ENCODE results near the gene NDST1. TPM values are rescaled to one million over a fixed set of nuclear protein-coding genes. Genes with fewer than 3 reads are reported as not detected.
A peak's percentile ranks its signal among the peaks of the same experiment; 100 is the strongest.

The NDST1 gene
- total and polyA plus RNA-seq, 3 experiments from 2014 or later: 0.13 to 2.8 (median 1.9) TPM

GRCh38 chr5:150582241-150583109 is 74.5 kb downstream of the NDST1 start:
- Histone ChIP-seq H3K36me3 (ENCODE audit: insufficient read depth, low read length) (no peaks in the 10 kb centered on the region), H3K9me3 (ENCODE audit: low read length) (no peaks in the 10 kb centered on the region), H3K4me1 (ENCODE audit: insufficient read depth, low read length) (no peaks in the 10 kb centered on the region), H3K27me3 (ENCODE audit: insufficient read depth, low read length, poor library complexity, severe bottlenecking) (no peaks in the 10 kb centered on the region), H3K27ac (ENCODE audit: low read depth, low read length) (no peak overlapping the region), H3K4me3 (ENCODE audit: low read length) (no peak overlapping the region)
- Mint-ChIP-seq H3K27ac (peak overlapping the region in 1 of 8 donors; percentile 43), H3K27me3 (peaks cover 8 to 24% of the 10 kb centered on the region in 2 donors), H3K9me3 (no peaks in the 10 kb centered on the region), H3K4me1 (no peaks in the 10 kb centered on the region), H3K36me3 (no peaks in the 10 kb centered on the region), H3K4me3 (no peak overlapping the region)
- ChIA-PET CTCF (interaction anchor here (1.1 kb wide), 1 partner anchor 9 kb away, joined by 3 read pairs; no protein-coding TSS in a partner anchor), POLR2A (no interaction called here)
- DNase-seq: no peak

- H3K27me3 Mint-ChIP-seq: peaks cover 8 to 21% of the 10 kb centered on the region in 2 donors
These were observed 75.8 kb downstream of the NDST1 start for GRCh38 chr5:150583541-150584225.

GRCh38 chr5:150584556-150585335 is 76.8 kb downstream of the NDST1 start:
- no peaks in the 10 kb centered on the region for H3K4me1 ChIP-seq (ENCODE audit: insufficient read depth, low read length)
- no peak overlapping the region for H3K27ac ChIP-seq (ENCODE audit: low read depth, low read length)
- ChIA-PET POLR2A (no interaction called here), CTCF (no interaction called here)
- H3K4me3 Mint-ChIP-seq: no peak overlapping the region
- no peaks in the 10 kb centered on the region for H3K36me3 Mint-ChIP-seq
- H3K9me3 ChIP-seq (ENCODE audit: low read length): no peaks in the 10 kb centered on the region
- no peaks in the 10 kb centered on the region for H3K9me3 Mint-ChIP-seq
- H3K27me3 ChIP-seq (ENCODE audit: insufficient read depth, low read length, poor library complexity, severe bottlenecking): no peaks in the 10 kb centered on the region
- peaks cover 10 to 26% of the 10 kb centered on the region in 2 donors for H3K27me3 Mint-ChIP-seq
- H3K4me1 Mint-ChIP-seq: no peaks in the 10 kb centered on the region
- H3K27ac Mint-ChIP-seq: no peak overlapping the region
- H3K36me3 ChIP-seq (ENCODE audit: insufficient read depth, low read length): no peaks in the 10 kb centered on the region
- DNase-seq: no peak
- H3K4me3 ChIP-seq (ENCODE audit: low read length): no peak overlapping the region

More at GRCh38 chr5:150583541-150584225, 75.8 kb downstream of the NDST1 start:
- H3K4me3 ChIP-seq (ENCODE audit: low read length): no peak overlapping the region
- no peak overlapping the region for H3K27ac ChIP-seq (ENCODE audit: low read depth, low read length)
- no peaks in the 10 kb centered on the region for H3K9me3 ChIP-seq (ENCODE audit: low read length)
- no peak overlapping the region for H3K4me3 Mint-ChIP-seq
- no peaks in the 10 kb centered on the region for H3K4me1 Mint-ChIP-seq
- no peaks in the 10 kb centered on the region for H3K36me3 Mint-ChIP-seq
- ChIA-PET POLR2A (no interaction called here), CTCF (interaction anchor here (1.1 kb wide), 1 partner anchor 10 kb away, joined by 3 read pairs; no protein-coding TSS in a partner anchor)
- no peak overlapping the region for H3K27ac Mint-ChIP-seq
- no peaks in the 10 kb centered on the region for H3K27me3 ChIP-seq (ENCODE audit: insufficient read depth, low read length, poor library complexity, severe bottlenecking)
- DNase-seq: no peak
- no peaks in the 10 kb centered on the region for H3K9me3 Mint-ChIP-seq
- H3K36me3 ChIP-seq (ENCODE audit: insufficient read depth, low read length): no peaks in the 10 kb centered on the region
- H3K4me1 ChIP-seq (ENCODE audit: insufficient read depth, low read length): no peaks in the 10 kb centered on the region

- H3K4me3 ChIP-seq (ENCODE audit: low read length): no peak overlapping the region
- H3K36me3 ChIP-seq (ENCODE audit: insufficient read depth, low read length): no peaks in the 10 kb centered on the region
- Mint-ChIP-seq H3K9me3 (no peaks in the 10 kb centered on the region), H3K27ac (no peak overlapping the region), H3K4me1 (no peaks in the 10 kb centered on the region), H3K36me3 (no peaks in the 10 kb centered on the region), H3K4me3 (no peak overlapping the region), H3K27me3 (peaks cover 6 to 20% of the 10 kb centered on the region in 2 donors)
- CTCF ChIA-PET: no interaction called here
- no peaks in the 10 kb centered on the region for H3K4me1 ChIP-seq (ENCODE audit: insufficient read depth, low read length)
- POLR2A ChIA-PET: no interaction called here
- H3K9me3 ChIP-seq (ENCODE audit: low read length): no peaks in the 10 kb centered on the region
- no peak overlapping the region for H3K27ac ChIP-seq (ENCODE audit: low read depth, low read length)
- DNase-seq: no peak
- H3K27me3 ChIP-seq (ENCODE audit: insufficient read depth, low read length, poor library complexity, severe bottlenecking): no peaks in the 10 kb centered on the region
These were observed 77.9 kb downstream of the NDST1 start for GRCh38 chr5:150585781-150586341.

GRCh38 chr5:150587016-150587415 is 79.1 kb downstream of the NDST1 start:
- Histone ChIP-seq H3K36me3 (ENCODE audit: insufficient read depth, low read length) (no peaks in the 10 kb centered on the region), H3K4me3 (ENCODE audit: low read length) (no peak overlapping the region), H3K9me3 (ENCODE audit: low read length) (no peaks in the 10 kb centered on the region), H3K27ac (ENCODE audit: low read depth, low read length) (no peak overlapping the region), H3K4me1 (ENCODE audit: insufficient read depth, low read length) (no peaks in the 10 kb centered on the region), H3K27me3 (ENCODE audit: insufficient read depth, low read length, poor library complexity, severe bottlenecking) (no peaks in the 10 kb centered on the region)
- Mint-ChIP-seq H3K27me3 (peaks cover 3 to 12% of the 10 kb centered on the region in 2 donors), H3K9me3 (no peaks in the 10 kb centered on the region), H3K4me1 (no peaks in the 10 kb centered on the region), H3K4me3 (no peak overlapping the region), H3K36me3 (no peaks in the 10 kb centered on the region), H3K27ac (no peak overlapping the region)
- POLR2A ChIA-PET: no interaction called here
- CTCF ChIA-PET: no interaction called here
- no peak for DNase-seq

- POLR2A ChIA-PET: no interaction called here
- H3K4me3 ChIP-seq (ENCODE audit: low read length): no peak overlapping the region
- H3K36me3 ChIP-seq (ENCODE audit: insufficient read depth, low read length): no peaks in the 10 kb centered on the region
- DNase-seq: no peak
- no peaks in the 10 kb centered on the region for H3K27me3 ChIP-seq (ENCODE audit: insufficient read depth, low read length, poor library complexity, severe bottlenecking)
- Mint-ChIP-seq H3K4me1 (no peaks in the 10 kb centered on the region), H3K36me3 (no peaks in the 10 kb centered on the region), H3K27ac (no peak overlapping the region), H3K9me3 (no peaks in the 10 kb centered on the region), H3K4me3 (no peak overlapping the region), H3K27me3 (peaks cover 3 to 11% of the 10 kb centered on the region in 2 donors)
- H3K9me3 ChIP-seq (ENCODE audit: low read length): no peaks in the 10 kb centered on the region
- H3K4me1 ChIP-seq (ENCODE audit: insufficient read depth, low read length): no peaks in the 10 kb centered on the region
- H3K27ac ChIP-seq (ENCODE audit: low read depth, low read length): no peak overlapping the region
- CTCF ChIA-PET: no interaction called here
These were observed 80.1 kb downstream of the NDST1 start for GRCh38 chr5:150587856-150588595.

GRCh38 chr5:150588596-150588890 is 80.6 kb downstream of the NDST1 start:
- ChIA-PET CTCF (no interaction called here), POLR2A (no interaction called here)

More at GRCh38 chr5:150588596-150588890, 80.6 kb downstream of the NDST1 start:
- H3K36me3 Mint-ChIP-seq: no peaks in the 10 kb centered on the region
- H3K27me3 Mint-ChIP-seq: peaks cover 3 to 6% of the 10 kb centered on the region in 2 donors
- no peak for DNase-seq
- no peaks in the 10 kb centered on the region for H3K4me1 Mint-ChIP-seq
- Histone ChIP-seq H3K27ac (ENCODE audit: low read depth, low read length) (no peak overlapping the region), H3K36me3 (ENCODE audit: insufficient read depth, low read length) (no peaks in the 10 kb centered on the region), H3K4me1 (ENCODE audit: insufficient read depth, low read length) (no peaks in the 10 kb centered on the region), H3K27me3 (ENCODE audit: insufficient read depth, low read length, poor library complexity, severe bottlenecking) (no peaks in the 10 kb centered on the region), H3K4me3 (ENCODE audit: low read length) (no peak overlapping the region), H3K9me3 (ENCODE audit: low read length) (no peaks in the 10 kb centered on the region)
- H3K4me3 Mint-ChIP-seq: no peak overlapping the region
- H3K9me3 Mint-ChIP-seq: no peaks in the 10 kb centered on the region
- no peak overlapping the region for H3K27ac Mint-ChIP-seq

Data from CD8-positive, alpha-beta memory T cell (primary cell).